ENCODE measurements around the gene GALT.
A peak's percentile ranks its signal among the peaks of the same experiment; 100 is the strongest.

GALT gene

DNA sequence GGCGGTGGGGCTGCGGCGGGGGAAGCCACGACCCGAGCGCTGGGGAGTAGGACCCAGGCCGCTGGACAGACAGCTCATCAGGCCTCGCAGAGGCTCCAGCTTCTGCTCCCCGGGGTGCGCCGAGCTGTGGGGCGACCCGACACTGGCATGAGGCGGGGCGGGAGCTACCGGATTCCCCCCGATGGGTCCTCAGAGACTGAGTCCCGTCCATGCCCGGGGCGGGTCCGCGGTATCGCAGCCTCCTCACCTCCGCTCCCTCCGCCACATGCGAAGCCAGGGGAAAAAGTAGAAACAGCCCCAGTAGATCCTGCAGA, 18.5 kb downstream of the GALT start:
- Histone ChIP-seq H3K4me1 (ENCODE audit: control insufficient read depth, insufficient read depth, low read length) (0 out of 2 replicates have a peak, but pooled peaks cover 3% of the 10 kb centered on the region), H3K4me3 (ENCODE audit: low read length) (peak overlapping the region; percentile 48; the same call in 1 of the 2 replicates), H3K9me3 (ENCODE audit: control insufficient read depth, insufficient read depth, low read length) (no peaks in the 10 kb centered on the region), H3K27ac (ENCODE audit: low read length) (no peak overlapping the region), H3K36me3 (ENCODE audit: control insufficient read depth, insufficient read depth, low read length) (no peaks in the 10 kb centered on the region), H3K27me3 (ENCODE audit: control insufficient read depth, insufficient read depth, low read length) (no peaks in the 10 kb centered on the region)
- DNase-seq (ENCODE audit: low read depth, low spot score) = no peak
- no CpG with 5 or more reads among the region's 26 CpGs for WGBS (ENCODE audit: insufficient coverage, insufficient read length)

GRCh38 chr9:34665381-34666250, 19.1 kb downstream of the GALT start:
- Histone ChIP-seq H3K9me3 (ENCODE audit: control insufficient read depth, insufficient read depth, low read length) (no peaks in the 10 kb centered on the region), H3K4me3 (ENCODE audit: low read length) (peak overlapping the region; percentile 81), H3K27ac (ENCODE audit: low read length) (no peak overlapping the region), H3K36me3 (ENCODE audit: control insufficient read depth, insufficient read depth, low read length) (no peaks in the 10 kb centered on the region), H3K27me3 (ENCODE audit: control insufficient read depth, insufficient read depth, low read length) (no peaks in the 10 kb centered on the region), H3K4me1 (ENCODE audit: control insufficient read depth, insufficient read depth, low read length) (0 out of 2 replicates have a peak, but pooled peaks cover 3% of the 10 kb centered on the region)
- no CpG with 5 or more reads among the region's 55 CpGs for WGBS (ENCODE audit: insufficient coverage, insufficient read length)
- DNase-seq (ENCODE audit: low read depth, low spot score) = peak; percentile 86

DNA sequence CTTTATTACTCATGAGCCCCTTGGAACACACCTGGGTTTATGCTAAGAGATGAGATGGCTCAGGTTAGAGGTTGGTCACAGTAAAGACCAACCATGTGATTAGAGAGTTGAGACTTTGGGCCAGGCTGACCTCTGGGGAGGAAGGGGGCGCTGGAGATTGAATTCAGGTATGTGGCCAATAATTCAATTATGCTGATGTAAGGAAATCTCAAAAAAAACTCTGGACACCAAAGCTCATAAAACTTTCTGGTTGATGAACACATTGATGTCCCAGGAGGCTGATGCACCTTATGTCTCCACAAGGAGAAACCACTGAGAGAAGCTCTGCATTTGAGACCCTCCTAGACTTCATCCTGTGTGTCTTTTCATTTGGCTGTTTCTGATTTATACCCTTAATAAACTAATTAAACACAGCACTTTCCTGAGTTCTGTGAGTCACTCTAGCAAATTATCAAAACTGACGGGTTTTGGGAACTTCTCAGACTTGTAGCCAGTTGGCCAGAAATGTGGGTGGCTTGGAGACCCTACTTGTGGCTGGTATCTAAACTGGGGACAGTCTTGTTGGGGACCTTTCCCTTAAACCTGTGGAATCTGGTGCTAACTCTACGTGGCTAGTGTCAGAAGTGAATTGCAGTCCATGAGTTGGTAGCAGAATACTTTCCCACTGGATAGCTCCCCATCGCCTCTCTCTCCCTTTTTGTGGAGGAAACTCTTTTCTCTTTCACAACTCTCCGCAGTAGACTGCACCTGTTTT, 23.5 kb downstream of the GALT start:
- WGBS (ENCODE audit: insufficient coverage, insufficient read length) = no CpG with 5 or more reads among the region's 5 CpGs
- Histone ChIP-seq H3K27me3 (ENCODE audit: control insufficient read depth, insufficient read depth, low read length) (no peaks in the 10 kb centered on the region), H3K4me3 (ENCODE audit: low read length) (no peak overlapping the region), H3K9me3 (ENCODE audit: control insufficient read depth, insufficient read depth, low read length) (no peaks in the 10 kb centered on the region), H3K4me1 (ENCODE audit: control insufficient read depth, insufficient read depth, low read length) (no peaks in the 10 kb centered on the region), H3K27ac (ENCODE audit: low read length) (no peak overlapping the region), H3K36me3 (ENCODE audit: control insufficient read depth, insufficient read depth, low read length) (no peaks in the 10 kb centered on the region)
- no peak for DNase-seq (ENCODE audit: low read depth, low spot score)

DNA sequence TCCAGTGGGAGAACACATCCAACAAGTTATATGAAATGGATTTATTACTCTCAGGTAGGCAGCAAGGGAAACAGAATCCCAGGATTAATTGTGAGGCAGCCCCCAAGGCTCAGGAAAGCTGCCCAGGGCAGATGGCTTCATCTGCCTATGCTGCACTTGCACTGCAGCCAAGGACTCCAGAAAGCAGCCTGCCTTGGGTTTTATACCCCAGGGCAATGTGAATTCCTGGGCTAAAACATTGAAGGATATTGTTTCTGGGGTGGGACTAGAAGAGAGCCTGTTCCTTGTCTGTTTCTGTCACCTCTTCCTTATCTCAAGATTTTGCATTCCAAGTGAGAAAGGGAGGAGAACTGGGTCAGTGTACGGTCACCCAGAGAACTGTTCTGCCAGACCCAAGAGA, 24.8 kb downstream of the GALT start:
- Histone ChIP-seq H3K4me1 (ENCODE audit: control insufficient read depth, insufficient read depth, low read length) (no peaks in the 10 kb centered on the region), H3K9me3 (ENCODE audit: control insufficient read depth, insufficient read depth, low read length) (no peaks in the 10 kb centered on the region), H3K27me3 (ENCODE audit: control insufficient read depth, insufficient read depth, low read length) (no peaks in the 10 kb centered on the region), H3K36me3 (ENCODE audit: control insufficient read depth, insufficient read depth, low read length) (no peaks in the 10 kb centered on the region), H3K4me3 (ENCODE audit: low read length) (no peak overlapping the region), H3K27ac (ENCODE audit: low read length) (no peak overlapping the region)
- no CpG with 5 or more reads among the region's 1 CpG for WGBS (ENCODE audit: insufficient coverage, insufficient read length)
- no peak for DNase-seq (ENCODE audit: low read depth, low spot score)

GRCh38 chr9:34674440-34674839, 28.0 kb downstream of the GALT start:
- 100% methylated on average over 2 of the region's 3 CpGs for WGBS (ENCODE audit: insufficient coverage, insufficient read length)
- no peak for DNase-seq (ENCODE audit: low read depth, low spot score)
- H3K27me3 ChIP-seq (ENCODE audit: control insufficient read depth, insufficient read depth, low read length) = no peaks in the 10 kb centered on the region

GRCh38 chr9:34675048-34675714, 28.7 kb downstream of the GALT start:
- no peaks in the 10 kb centered on the region for H3K4me1 ChIP-seq (ENCODE audit: control insufficient read depth, insufficient read depth, low read length)
- DNase-seq (ENCODE audit: low read depth, low spot score) = peak; percentile 74
- WGBS (ENCODE audit: insufficient coverage, insufficient read length) = no CpG with 5 or more reads among the region's 10 CpGs
- no peaks in the 10 kb centered on the region for H3K27me3 ChIP-seq (ENCODE audit: control insufficient read depth, insufficient read depth, low read length)
- H3K27ac ChIP-seq (ENCODE audit: low read length) = no peak overlapping the region
- no peaks in the 10 kb centered on the region for H3K9me3 ChIP-seq (ENCODE audit: control insufficient read depth, insufficient read depth, low read length)
- H3K4me3 ChIP-seq (ENCODE audit: low read length) = no peak overlapping the region
- no peaks in the 10 kb centered on the region for H3K36me3 ChIP-seq (ENCODE audit: control insufficient read depth, insufficient read depth, low read length)

More at GRCh38 chr9:34674440-34674839, 28.0 kb downstream of the GALT start:
- no peaks in the 10 kb centered on the region for H3K36me3 ChIP-seq (ENCODE audit: control insufficient read depth, insufficient read depth, low read length)
- H3K4me3 ChIP-seq (ENCODE audit: low read length) = no peak overlapping the region
- H3K27ac ChIP-seq (ENCODE audit: low read length) = no peak overlapping the region
- H3K4me1 ChIP-seq (ENCODE audit: control insufficient read depth, insufficient read depth, low read length) = no peaks in the 10 kb centered on the region
- H3K9me3 ChIP-seq (ENCODE audit: control insufficient read depth, insufficient read depth, low read length) = no peaks in the 10 kb centered on the region

DNA sequence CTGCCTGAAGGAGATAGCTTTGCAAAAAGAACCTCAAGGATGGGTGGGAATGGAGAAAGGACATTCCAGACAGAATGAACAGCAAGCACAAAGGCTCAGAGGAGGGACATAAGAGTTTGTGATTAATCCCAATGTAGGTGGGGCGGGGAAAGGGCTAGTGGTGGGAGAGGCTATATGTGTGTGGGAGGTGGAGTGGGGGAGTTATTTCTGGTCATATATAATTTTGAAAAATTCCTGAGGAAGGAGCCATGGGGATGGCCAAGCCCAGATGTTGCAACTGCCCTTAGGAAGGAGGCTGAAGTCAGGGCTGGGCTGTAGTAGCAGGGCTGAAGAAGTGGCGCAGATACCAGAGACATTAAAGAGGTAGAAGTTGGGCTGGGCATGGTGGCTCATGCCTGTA, 29.4 kb downstream of the GALT start:
- Histone ChIP-seq H3K4me1 (ENCODE audit: control insufficient read depth, insufficient read depth, low read length) (no peaks in the 10 kb centered on the region), H3K27me3 (ENCODE audit: control insufficient read depth, insufficient read depth, low read length) (no peaks in the 10 kb centered on the region), H3K9me3 (ENCODE audit: control insufficient read depth, insufficient read depth, low read length) (no peaks in the 10 kb centered on the region), H3K27ac (ENCODE audit: low read length) (no peak overlapping the region), H3K4me3 (ENCODE audit: low read length) (no peak overlapping the region), H3K36me3 (ENCODE audit: control insufficient read depth, insufficient read depth, low read length) (no peaks in the 10 kb centered on the region)
- DNase-seq (ENCODE audit: low read depth, low spot score) = no peak
- WGBS (ENCODE audit: insufficient coverage, insufficient read length) = no CpG with 5 or more reads among the region's 2 CpGs

DNA sequence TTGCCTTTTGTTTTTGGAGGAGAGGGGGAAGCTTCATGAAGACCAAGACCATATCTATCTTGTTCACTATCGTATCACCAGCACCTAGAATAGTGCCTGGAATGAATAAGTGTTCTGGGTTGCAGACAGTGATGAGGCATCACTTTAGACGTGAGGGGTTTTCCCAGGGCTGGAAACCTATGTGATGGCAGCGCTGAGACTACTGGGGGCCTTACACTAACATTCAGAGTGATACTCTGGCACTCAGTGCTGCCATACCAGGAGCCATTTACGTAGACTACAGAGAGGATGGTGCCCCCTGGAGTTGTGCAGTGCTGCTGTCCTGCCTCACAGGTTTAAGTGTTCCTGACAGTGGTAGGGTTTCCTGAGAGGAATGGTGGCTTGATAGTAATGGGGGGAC, 37.7 kb downstream of the GALT start:
- DNase-seq (ENCODE audit: low read depth, low spot score) = no peak
- H3K4me1 ChIP-seq (ENCODE audit: control insufficient read depth, insufficient read depth, low read length) = peaks cover 3% of the 10 kb centered on the region; the same call in 1 of the 2 replicates
- no peaks in the 10 kb centered on the region for H3K9me3 ChIP-seq (ENCODE audit: control insufficient read depth, insufficient read depth, low read length)
- H3K4me3 ChIP-seq (ENCODE audit: low read length) = no peak overlapping the region
- H3K27me3 ChIP-seq (ENCODE audit: control insufficient read depth, insufficient read depth, low read length) = no peaks in the 10 kb centered on the region
- H3K36me3 ChIP-seq (ENCODE audit: control insufficient read depth, insufficient read depth, low read length) = no peaks in the 10 kb centered on the region
- WGBS (ENCODE audit: insufficient coverage, insufficient read length) = no CpG with 5 or more reads among the region's 4 CpGs
- no peak overlapping the region for H3K27ac ChIP-seq (ENCODE audit: low read length)

DNA sequence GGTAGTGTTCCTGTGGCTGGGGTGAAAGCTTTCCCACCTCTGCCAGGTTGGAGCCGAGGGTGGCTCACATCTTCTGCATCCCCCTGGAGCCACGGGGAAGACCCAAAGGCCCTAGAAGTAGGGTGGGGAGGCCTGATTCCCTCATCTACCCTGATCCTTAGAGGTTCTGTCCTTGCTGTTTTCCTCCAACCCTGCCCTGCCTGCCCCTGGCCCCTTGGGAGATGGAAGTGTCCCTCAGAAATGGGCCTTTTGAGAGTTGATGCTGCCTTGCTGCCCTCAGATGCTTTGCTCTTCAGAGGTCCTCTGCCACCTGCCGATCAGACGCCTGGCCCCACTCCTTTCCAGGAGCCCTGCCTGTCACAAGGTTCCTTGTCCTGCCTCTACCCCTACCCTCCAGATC, 38.3 kb downstream of the GALT start:
- WGBS (ENCODE audit: insufficient coverage, insufficient read length) = no CpG with 5 or more reads among the region's 4 CpGs
- Histone ChIP-seq H3K36me3 (ENCODE audit: control insufficient read depth, insufficient read depth, low read length) (no peaks in the 10 kb centered on the region), H3K4me1 (ENCODE audit: control insufficient read depth, insufficient read depth, low read length) (peaks cover 3% of the 10 kb centered on the region; the same call in 1 of the 2 replicates), H3K9me3 (ENCODE audit: control insufficient read depth, insufficient read depth, low read length) (no peaks in the 10 kb centered on the region), H3K4me3 (ENCODE audit: low read length) (no peak overlapping the region), H3K27ac (ENCODE audit: low read length) (no peak overlapping the region), H3K27me3 (ENCODE audit: control insufficient read depth, insufficient read depth, low read length) (no peaks in the 10 kb centered on the region)
- no peak for DNase-seq (ENCODE audit: low read depth, low spot score)

DNA sequence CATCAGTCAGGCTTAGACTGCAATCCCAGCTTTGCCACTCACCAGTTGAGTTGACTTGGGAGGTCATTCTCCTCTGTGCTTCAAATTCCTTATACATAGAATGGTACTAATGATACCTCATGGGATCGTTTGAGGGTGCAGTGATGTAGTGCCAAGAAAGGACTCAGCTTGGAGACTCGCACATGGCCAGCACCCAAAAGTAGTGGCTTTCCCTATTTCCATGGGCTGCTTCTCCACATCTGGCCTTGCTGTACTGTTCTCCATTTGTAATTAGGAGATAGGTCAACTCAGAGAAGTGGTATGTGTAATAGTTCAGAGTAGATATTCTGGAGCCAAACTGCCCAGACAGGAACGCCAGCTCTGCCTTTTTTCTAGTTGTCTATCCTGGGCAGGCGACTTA, 39.1 kb downstream of the GALT start:
- Histone ChIP-seq H3K9me3 (ENCODE audit: control insufficient read depth, insufficient read depth, low read length) (no peaks in the 10 kb centered on the region), H3K4me1 (ENCODE audit: control insufficient read depth, insufficient read depth, low read length) (peaks cover 3% of the 10 kb centered on the region; the same call in 1 of the 2 replicates), H3K36me3 (ENCODE audit: control insufficient read depth, insufficient read depth, low read length) (no peaks in the 10 kb centered on the region), H3K27me3 (ENCODE audit: control insufficient read depth, insufficient read depth, low read length) (no peaks in the 10 kb centered on the region), H3K4me3 (ENCODE audit: low read length) (no peak overlapping the region), H3K27ac (ENCODE audit: low read length) (no peak overlapping the region)
- no peak for DNase-seq (ENCODE audit: low read depth, low spot score)
- WGBS (ENCODE audit: insufficient coverage, insufficient read length) = no CpG with 5 or more reads among the region's 4 CpGs
